HG03571 (cell line): ENCODE measurements around the gene UCHL5.
"Not testable (repeated sequence)": the region's sequence is repeated elsewhere in the genome, so short reads cannot be mapped to it uniquely, and the experiment has no call there.

Experiments
- ATAC-seq: cut with Tn5 transposase; IDR thresholded peaks from one replicate; pipeline ENCODE4 v1.9.1; 2021; ENCODE audit not compliant: unreplicated experiment

Gene UCHL5

GRCh38 chr1:193066606-193067005 lies 7.4 kb upstream of the UCHL5 start:
- peak; percentile 33 for ATAC-seq

- ATAC-seq: no peak
Observed at GRCh38 chr1:193065954-193066353, 6.8 kb upstream of the UCHL5 start.

- no peak for ATAC-seq
Observed at GRCh38 chr1:193062698-193063463, 3.7 kb upstream of the UCHL5 start.

GRCh38 chr1:193060938-193061337 lies 1.8 kb upstream of the UCHL5 start:
- ATAC-seq: no peak

GRCh38 chr1:193060406-193060805 lies 1.2 kb upstream of the UCHL5 start:
- no peak for ATAC-seq

- ATAC-seq: no peak
Observed at GRCh38 chr1:193060115-193060403, 899 bp upstream of the UCHL5 start.

GRCh38 chr1:193058529-193059281 lies 455 bp downstream of the UCHL5 start:
- ATAC-seq: peak; percentile 40

- ATAC-seq: no peak
Observed at GRCh38 chr1:193054169-193054675, 4.9 kb downstream of the UCHL5 start.

- ATAC-seq: not testable (repeated sequence)
Observed at GRCh38 chr1:193048913-193049312, 10.2 kb downstream of the UCHL5 start.

- ATAC-seq: no peak
Observed at GRCh38 chr1:193042766-193043691, 16.1 kb downstream of the UCHL5 start.

GRCh38 chr1:193040011-193040410 lies 19.1 kb downstream of the UCHL5 start:
- no peak for ATAC-seq

GRCh38 chr1:193036337-193037047 lies 22.7 kb downstream of the UCHL5 start:
- ATAC-seq: no peak

- no peak for ATAC-seq
Observed at GRCh38 chr1:193033610-193034009, 25.6 kb downstream of the UCHL5 start.

- ATAC-seq: not testable (repeated sequence)
Observed at GRCh38 chr1:193032643-193033427, 26.3 kb downstream of the UCHL5 start.

- peak; percentile 66 for ATAC-seq
Observed at GRCh38 chr1:193031431-193031830, 27.7 kb downstream of the UCHL5 start.

GRCh38 chr1:193030280-193030679 lies 28.9 kb downstream of the UCHL5 start:
- ATAC-seq: no peak

- no peak for ATAC-seq
Observed at GRCh38 chr1:193025218-193025617, 33.9 kb downstream of the UCHL5 start.

- peak; percentile 82 for ATAC-seq
Observed at GRCh38 chr1:193019442-193020026, 39.6 kb downstream of the UCHL5 start.

- no peak for ATAC-seq
Observed at GRCh38 chr1:193016788-193017187, 42.4 kb downstream of the UCHL5 start.
